Adrenal gland (tissue), 12 donors: Measurements from ENCODE around the gene RAP1A. TPM values are rescaled to one million over a fixed set of nuclear protein-coding genes. Genes with fewer than 3 reads are reported as not detected.

Source experiments
- DNase-seq, 7 donors: peaks; one replicate each; pipeline ENCODE4 v3.0.0-alpha.2; 2019 to 2020
- H3K27ac ChIP-seq, 5 donors: fragments of 200-600 bp; sonication (generic) in 4 of 5; 1 replicate in 3 of 5; 2 replicates in 2 of 5; pipeline versions ENCODE4 v1.5.1 to v1.8.0; 2016 to 2020; ENCODE audit warnings: mild to moderate bottlenecking in 1 of 5
- H3K27me3 ChIP-seq: fragments of 200-600 bp; 2 replicates; pipeline ENCODE4 v1.8.0; 2021
- H3K36me3 ChIP-seq, 2 donors: fragments of 200-600 bp; replicated peaks in 1 of 2; 1 replicate in 1 of 2; 2 replicates in 1 of 2; pipeline versions ENCODE4 v1.5.1 to v1.8.0; 2018 to 2022
- H3K4me1 ChIP-seq, 2 donors: fragments of 200-600 bp; replicated peaks in 1 of 2; 1 replicate in 1 of 2; 2 replicates in 1 of 2; pipeline versions ENCODE4 v1.5.1 to v1.8.0; 2018 to 2021
- H3K4me3 ChIP-seq, 4 donors: fragments of 200-600 bp; sonication (generic) in 3 of 4; one replicate each; pipeline ENCODE4 v1.5.1; 2016 to 2018
- H3K9me3 ChIP-seq, 3 donors: fragments of 200-600 bp; sonication (generic) in 1 of 3; replicated peaks in 1 of 3; 1 replicate in 2 of 3; 2 replicates in 1 of 3; pipeline versions ENCODE4 v1.5.1 to v1.8.0; 2016 to 2021
- POLR2A ChIP-seq, 2 donors: fragments of 450-650 bp; IDR thresholded peaks; one replicate each; pipeline ENCODE4 v1.6.1; 2017; ENCODE audit warnings: antibody characterized with exemption in 2 of 2, mild to moderate bottlenecking in 2 of 2, moderate library complexity in 1 of 2
- WGBS, 4 donors: extraction: QIAGEN DNeasy Blood & Tissue Kit in 2 of 4; methylation state at CpG; one replicate each; pipeline versions ENCODE4 v1.1.5 to v1.1.7; 2013 to 2017; 5-methylcytosine and 5-hydroxymethylcytosine counted together
- intact Hi-C, 2 donors: fragments of 100-400 bp; cut with DNase I; formaldehyde crosslinking; loops; one replicate each; pipeline versions ENCODE4 v1.14.1 to v1.15.0; 2022 to 2023
- polyA plus RNA-seq, 3 donors: library from polyadenylated mRNA; stranded (reverse); fragments of 200-250 nt in 2 of 3; fragments of 350-450 nt in 1 of 3; fragmentation: Illumina TruSeq in 1 of 3; extraction: RNeasy Lipid Tissue Mini Kit (QIAGEN cat#74804) in 1 of 3; gene quantifications; one replicate each; pipeline ENCODE4 v1.2.3, GENCODE V29; 2013 to 2014
- total RNA-seq, 9 donors: library from RNA; depleted of rRNA in 4 of 9; stranded (reverse); fragments of >200 nt in 4 of 9; fragments of 120-200 nt in 1 of 9; fragmentation: NEBNext Ultra II Directional in 1 of 9; extraction: Animal tissue kit (Norgen Biotek cat#: 25700) in 1 of 9; gene quantifications; one replicate each; pipeline versions ENCODE4 v1.1.0 to v1.2.4, GENCODE V29; 2013 to 2023
- TF ChIP-seq, protein P1 (sequence below), 6 experiments: fragments of 450-650 bp in 4 of 6; fragments of 200-600 bp in 2 of 6; sonication (generic) in 1 of 6; IDR thresholded peaks; 1 replicate in 5 of 6; 2 replicates in 1 of 6; pipeline versions ENCODE4 v1.5.1 to v1.8.0; 2016 to 2021; ENCODE audit warnings: antibody characterized with exemption in 6 of 6, mild to moderate bottlenecking in 2 of 6, moderate library complexity in 1 of 6
- donor health status: healthy with polysubstance abuse.
- donor health status: Bipolar disorder and iron deficiency.
- donor health status: DM: yes; HTN: yes; CAD: no.
- donor health status: DM: no; HTN: no; CAD: no.
- donor health status: DM: no; HTN: no; CAD: no.
- donor health status: DM: yes; HTN: yes; CAD: no.

The RAP1A gene
- total and polyA plus RNA-seq, 12 donors: 23.1 to 157 (median 60.2) TPM

DNA sequence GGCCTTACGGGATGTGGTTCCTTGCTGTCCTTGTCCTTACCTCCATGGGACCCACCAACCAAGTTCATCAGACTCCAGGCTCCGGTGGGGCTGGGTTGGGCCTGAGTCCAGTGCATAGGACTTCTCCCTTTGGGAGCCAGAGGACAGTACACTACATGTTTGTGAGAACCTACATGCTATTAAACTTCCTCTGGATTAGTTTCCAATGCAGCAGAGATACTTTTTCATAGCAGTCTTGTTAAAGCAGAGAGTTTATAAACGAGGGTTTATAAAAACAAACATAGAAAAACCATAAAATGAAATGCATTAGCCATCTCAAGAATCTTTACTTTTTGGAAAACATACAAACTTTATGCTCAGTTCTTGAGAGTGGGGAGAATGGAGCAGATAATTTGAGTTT, 86.3 kb downstream of the RAP1A start:
- intact Hi-C loops: no loop called here
- Histone ChIP-seq H3K4me3 (no peak overlapping the region), H3K27me3 (no peaks in the 10 kb centered on the region), H3K27ac (no peak overlapping the region), H3K4me1 (no peaks in the 10 kb centered on the region), H3K9me3 (no peaks in the 10 kb centered on the region), H3K36me3 (peaks cover 0 to 63% of the 10 kb centered on the region in 2 donors)
- no peak for TF ChIP-seq POLR2A (IDR thresholded peaks at IDR 0.05)
- TF ChIP-seq, protein P1, sequence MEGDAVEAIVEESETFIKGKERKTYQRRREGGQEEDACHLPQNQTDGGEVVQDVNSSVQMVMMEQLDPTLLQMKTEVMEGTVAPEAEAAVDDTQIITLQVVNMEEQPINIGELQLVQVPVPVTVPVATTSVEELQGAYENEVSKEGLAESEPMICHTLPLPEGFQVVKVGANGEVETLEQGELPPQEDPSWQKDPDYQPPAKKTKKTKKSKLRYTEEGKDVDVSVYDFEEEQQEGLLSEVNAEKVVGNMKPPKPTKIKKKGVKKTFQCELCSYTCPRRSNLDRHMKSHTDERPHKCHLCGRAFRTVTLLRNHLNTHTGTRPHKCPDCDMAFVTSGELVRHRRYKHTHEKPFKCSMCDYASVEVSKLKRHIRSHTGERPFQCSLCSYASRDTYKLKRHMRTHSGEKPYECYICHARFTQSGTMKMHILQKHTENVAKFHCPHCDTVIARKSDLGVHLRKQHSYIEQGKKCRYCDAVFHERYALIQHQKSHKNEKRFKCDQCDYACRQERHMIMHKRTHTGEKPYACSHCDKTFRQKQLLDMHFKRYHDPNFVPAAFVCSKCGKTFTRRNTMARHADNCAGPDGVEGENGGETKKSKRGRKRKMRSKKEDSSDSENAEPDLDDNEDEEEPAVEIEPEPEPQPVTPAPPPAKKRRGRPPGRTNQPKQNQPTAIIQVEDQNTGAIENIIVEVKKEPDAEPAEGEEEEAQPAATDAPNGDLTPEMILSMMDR (IDR thresholded peaks at IDR 0.05): no peak
- DNase-seq: no peak
- WGBS, 4 donors: 80 to 91% (median 87%) methylated on average over 3 of the region's 3 CpGs

DNA sequence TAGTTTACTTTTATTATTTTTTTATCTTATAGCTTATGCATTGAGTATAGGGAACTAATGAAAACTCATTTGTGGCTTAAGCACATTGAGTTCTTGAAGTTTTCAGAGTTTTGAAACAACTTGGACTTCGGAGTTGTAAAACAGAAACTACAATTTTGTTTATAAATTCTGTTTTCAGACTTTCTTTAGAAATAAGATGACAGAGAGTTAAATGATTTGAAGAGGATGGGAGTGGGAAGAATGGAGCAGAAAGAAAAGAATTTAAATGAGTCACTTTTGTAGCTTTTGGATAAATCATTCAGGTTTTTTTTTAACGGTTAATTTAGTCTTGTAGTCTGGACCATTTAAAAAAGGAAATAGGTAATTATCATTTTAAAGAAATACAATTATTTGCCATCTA, 87.3 kb downstream of the RAP1A start:
- Histone ChIP-seq H3K4me1 (no peaks in the 10 kb centered on the region), H3K4me3 (no peak overlapping the region), H3K9me3 (no peaks in the 10 kb centered on the region), H3K36me3 (peaks cover 0 to 56% of the 10 kb centered on the region in 2 donors), H3K27ac (no peak overlapping the region), H3K27me3 (no peaks in the 10 kb centered on the region)
- intact Hi-C loops: no loop called here
- no peak for TF ChIP-seq POLR2A (IDR thresholded peaks at IDR 0.05)
- TF ChIP-seq, protein P1 (IDR thresholded peaks at IDR 0.05): no peak
- WGBS, 4 donors: 72 to 79% (median 77%) methylated on average over 2 of the region's 2 CpGs
- DNase-seq: no peak

DNA sequence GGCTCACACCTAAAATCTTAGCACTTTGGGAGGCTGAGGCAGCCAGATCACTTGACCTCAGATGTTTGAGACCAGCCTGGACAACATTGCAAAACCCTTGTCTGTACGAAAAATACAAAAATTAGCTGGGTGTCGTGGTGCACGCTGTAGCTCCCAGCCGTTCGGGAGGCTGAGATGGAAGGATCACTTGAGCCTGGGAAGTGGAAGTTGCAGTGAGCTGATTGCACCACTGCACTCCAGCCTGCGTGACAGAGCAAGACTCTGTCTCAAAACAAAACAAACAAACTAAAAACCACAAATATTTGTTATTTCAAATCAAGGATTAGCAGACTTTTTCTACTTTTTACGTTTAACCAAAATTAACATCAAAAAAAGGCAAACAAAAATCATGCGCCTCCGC, 88.3 kb downstream of the RAP1A start:
- H3K27ac ChIP-seq: peak overlapping the region in 1 of 5 donors; percentile 59
- intact Hi-C loops: no loop called here

GRCh38 chr1:111709986-111710385, 90.4 kb downstream of the RAP1A start:
- H3K36me3 ChIP-seq: peaks cover 0 to 38% of the 10 kb centered on the region in 2 donors

More for the DNA sequence above, 88.3 kb downstream of the RAP1A start:
- DNase-seq: peak in 1 of 7 donors; percentile 23
- no peaks in the 10 kb centered on the region for H3K9me3 ChIP-seq
- H3K27me3 ChIP-seq: no peaks in the 10 kb centered on the region
- peaks cover 0 to 53% of the 10 kb centered on the region in 2 donors for H3K36me3 ChIP-seq
- H3K4me1 ChIP-seq: no peaks in the 10 kb centered on the region
- WGBS, 4 donors: 70 to 72% (median 70%) methylated on average over 9 of the region's 9 CpGs
- no peak for TF ChIP-seq POLR2A (IDR thresholded peaks at IDR 0.05)
- TF ChIP-seq, protein P1 (IDR thresholded peaks at IDR 0.05): no peak
- no peak overlapping the region for H3K4me3 ChIP-seq

More at GRCh38 chr1:111709986-111710385, 90.4 kb downstream of the RAP1A start:
- Histone ChIP-seq H3K4me3 (no peak overlapping the region), H3K27me3 (no peaks in the 10 kb centered on the region), H3K27ac (no peak overlapping the region), H3K4me1 (no peaks in the 10 kb centered on the region), H3K9me3 (no peaks in the 10 kb centered on the region)
- TF ChIP-seq POLR2A (IDR thresholded peaks at IDR 0.05): no peak
- TF ChIP-seq, protein P1 (IDR thresholded peaks at IDR 0.05): no peak
- WGBS, 4 donors: 74 to 93% (median 89%) methylated on average over 1 of the region's 1 CpG
- intact Hi-C loops: no loop called here
- DNase-seq: no peak
